ENCODE data around the gene UBR4. TPM values are rescaled to one million over a fixed set of nuclear protein-coding genes. Genes with fewer than 3 reads are reported as not detected.
A peak's percentile ranks its signal among the peaks of the same experiment; 100 is the strongest.

Gene UBR4
- total RNA-seq, 2 donors from 2014 or later, result 156 to 199 TPM

DNA sequence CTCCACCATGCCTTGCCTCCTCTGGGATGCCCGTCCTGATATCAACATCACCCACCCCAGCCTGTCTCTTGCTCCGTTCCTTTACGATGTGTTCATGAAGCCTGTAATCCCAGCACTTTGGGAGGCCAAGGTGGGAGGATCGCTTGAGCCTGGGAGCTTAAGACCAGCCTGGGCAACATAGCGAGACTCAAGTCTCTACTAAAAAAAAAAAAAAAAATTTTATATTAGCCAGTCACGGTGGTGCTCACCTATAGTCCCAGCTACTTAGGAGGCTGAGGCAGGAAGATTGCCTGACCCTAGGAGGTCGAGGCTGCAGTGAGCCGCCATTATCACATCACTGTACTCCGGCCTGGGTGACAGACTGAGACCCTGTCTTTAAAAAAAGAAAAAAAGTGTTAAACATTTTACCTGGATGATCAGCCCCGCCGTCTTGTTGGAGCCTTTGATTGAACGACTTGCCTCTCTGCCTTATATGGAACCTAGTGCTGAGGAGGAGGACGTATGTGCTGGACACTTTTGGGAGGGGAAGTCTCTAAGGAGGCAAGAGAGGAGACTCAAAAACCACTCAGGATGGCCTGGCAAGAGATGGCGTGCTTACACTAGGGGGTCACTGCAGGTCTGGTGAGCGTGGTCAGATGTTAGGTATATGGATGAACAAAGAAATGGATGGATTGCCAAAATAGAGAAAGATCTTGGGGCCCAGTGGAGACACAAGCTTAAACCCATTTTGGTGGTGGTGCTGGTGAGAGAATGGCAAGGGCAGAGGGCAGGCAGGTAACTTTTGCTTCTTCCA lies 173.1 kb downstream of the UBR4 start:
- no peak for ATAC-seq
- Mint-ChIP-seq H3K9me3 (no peaks in the 10 kb centered on the region), H3K36me3 (no peaks in the 10 kb centered on the region), H3K27ac (no peak overlapping the region)
- DNase-seq (ENCODE audit: low spot score in 2 of 2), result peak in 1 of 2 donors; percentile 18

DNA sequence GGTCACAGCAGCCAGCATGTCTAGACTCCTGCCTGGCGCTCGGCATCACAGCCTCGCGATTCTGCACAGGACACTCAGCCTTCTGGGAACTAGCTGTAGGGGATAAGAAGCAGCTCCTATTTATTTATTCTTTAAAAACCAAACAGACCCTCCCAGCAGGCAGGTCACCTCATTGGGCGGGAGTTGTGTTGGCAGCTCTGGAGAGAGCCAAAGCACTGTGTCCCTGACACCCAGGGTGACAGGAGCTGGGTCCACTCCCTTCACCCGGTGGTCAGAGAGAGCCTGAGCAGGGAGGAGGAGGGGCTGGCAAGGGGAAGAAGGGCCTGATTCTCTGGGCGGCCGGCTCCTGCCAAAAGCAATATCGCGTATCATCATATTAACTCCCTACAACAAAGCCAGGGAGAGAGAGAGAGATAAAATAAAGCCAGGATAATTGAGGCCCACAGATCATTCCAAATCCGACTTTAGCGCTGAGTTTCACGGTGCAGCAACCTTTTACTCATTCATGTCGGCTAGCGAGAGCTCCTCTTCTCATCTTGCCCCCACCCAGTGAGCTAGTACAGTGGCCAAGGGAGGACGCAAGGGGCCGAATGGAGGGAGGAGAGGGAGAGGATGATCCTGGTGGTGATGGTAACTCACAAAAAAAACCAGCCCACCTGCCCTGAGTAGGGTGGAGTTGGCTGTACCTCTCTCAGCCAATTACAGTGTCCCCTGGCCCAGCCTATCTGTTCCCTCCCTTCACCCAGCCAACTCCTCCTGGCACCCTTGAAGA lies 173.8 kb downstream of the UBR4 start:
- H3K27ac Mint-ChIP-seq, result no peak overlapping the region
- ATAC-seq (no peak), DNase-seq (ENCODE audit: low spot score in 2 of 2) (peak in 1 of 2 donors; percentile 26)
- H3K36me3 Mint-ChIP-seq, result no peaks in the 10 kb centered on the region
- H3K9me3 Mint-ChIP-seq, result no peaks in the 10 kb centered on the region

DNA sequence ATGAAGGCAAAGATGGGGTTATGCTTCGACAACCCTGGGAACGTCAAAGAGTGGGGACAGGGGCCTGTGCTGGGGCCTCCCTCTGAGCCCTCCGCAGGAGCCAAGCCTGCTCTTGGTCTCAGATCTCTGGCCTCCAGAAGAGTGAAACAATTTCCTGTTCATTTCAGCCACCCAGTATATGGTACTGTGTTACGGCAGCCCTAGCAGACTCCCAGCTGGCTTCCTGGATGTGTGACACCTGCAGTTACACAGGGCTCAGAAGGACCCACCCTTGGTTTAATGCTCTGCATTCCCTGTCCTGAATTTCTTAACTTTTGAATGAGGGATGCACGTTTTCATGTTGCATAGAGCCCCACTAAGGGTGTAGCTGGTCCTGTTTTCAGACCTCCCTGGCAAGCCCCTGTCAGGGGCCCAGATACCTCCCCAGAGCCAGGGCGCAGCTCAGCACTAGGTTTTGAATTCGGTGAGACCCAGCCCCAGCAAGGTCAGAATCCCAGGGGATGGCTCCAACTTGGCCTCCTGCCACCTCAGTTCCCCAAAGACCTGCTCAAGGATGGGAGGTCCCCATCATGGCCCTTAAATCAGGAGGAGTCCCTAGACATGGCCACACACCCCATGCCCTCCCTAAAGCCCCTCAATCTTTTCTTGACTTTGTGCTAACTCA lies 174.6 kb downstream of the UBR4 start:
- DNase-seq (ENCODE audit: low spot score in 2 of 2), result peak in 1 of 2 donors; percentile 21
- ATAC-seq, result no peak
- H3K9me3 Mint-ChIP-seq, result no peaks in the 10 kb centered on the region
- peak overlapping the region in 1 of 2 donors; percentile 84 for H3K27ac Mint-ChIP-seq
- no peaks in the 10 kb centered on the region for H3K36me3 Mint-ChIP-seq

DNA sequence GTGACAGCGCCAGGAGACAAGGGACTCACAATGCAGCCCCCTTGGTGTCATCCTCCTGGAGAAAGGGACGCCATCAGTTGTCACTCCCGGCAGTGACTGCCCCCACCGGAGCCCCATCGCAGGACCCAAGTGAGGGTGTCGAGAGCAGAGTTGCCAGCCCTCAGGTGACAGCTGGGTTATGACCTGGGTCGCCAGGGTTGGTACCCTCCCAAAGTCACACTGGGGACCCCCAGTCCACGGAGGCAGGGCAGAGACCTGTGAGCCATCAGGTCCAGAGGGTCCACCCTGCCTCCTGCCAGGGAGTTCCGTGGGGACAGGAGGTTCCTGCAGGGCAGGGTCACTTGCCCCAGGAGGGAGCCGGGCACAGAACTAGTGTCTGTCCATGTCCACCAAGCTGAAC lies 175.3 kb downstream of the UBR4 start:
- DNase-seq (ENCODE audit: low spot score in 2 of 2) (peak in 1 of 2 donors; percentile 39), ATAC-seq (no peak)
- no peaks in the 10 kb centered on the region for H3K9me3 Mint-ChIP-seq
- H3K36me3 Mint-ChIP-seq, result no peaks in the 10 kb centered on the region
- no peak overlapping the region for H3K27ac Mint-ChIP-seq

DNA sequence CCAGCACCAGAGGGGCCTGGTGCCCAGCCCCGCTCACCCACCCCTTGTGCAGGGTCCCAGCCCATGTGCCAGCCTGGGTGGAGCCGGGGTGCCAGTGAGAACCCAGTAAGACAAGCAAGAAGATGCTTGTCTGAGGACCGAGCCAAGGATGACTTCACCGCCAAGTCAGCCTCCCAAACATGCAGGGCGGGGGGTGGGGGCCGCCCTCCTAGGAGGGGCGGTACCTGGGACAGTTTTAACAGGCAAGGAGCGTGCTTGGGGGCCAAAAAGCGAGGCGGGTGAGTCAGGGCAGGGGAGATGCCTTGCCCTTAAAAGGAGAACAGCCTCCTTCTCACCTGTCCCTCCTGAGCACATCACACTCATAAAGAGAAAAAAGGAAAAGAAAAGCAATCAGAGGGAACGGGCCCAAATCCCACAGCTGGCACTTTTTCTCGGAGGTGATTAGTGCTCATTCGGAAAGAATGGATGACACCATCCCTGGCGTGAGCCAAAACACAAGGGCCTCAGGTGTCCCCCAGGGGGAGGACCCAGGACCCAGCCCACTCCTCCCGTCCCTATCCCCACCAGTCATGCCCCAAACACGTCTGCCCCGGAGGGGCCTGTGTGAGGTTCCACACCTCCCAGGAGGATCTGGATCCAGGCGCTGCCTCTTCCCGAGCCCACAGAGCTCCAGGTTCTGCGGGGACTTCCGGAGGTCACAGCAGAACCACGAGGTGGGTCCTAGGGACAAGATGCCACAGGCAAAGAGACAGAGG lies 176.0 kb downstream of the UBR4 start:
- no peaks in the 10 kb centered on the region for H3K36me3 Mint-ChIP-seq
- DNase-seq (ENCODE audit: low spot score in 2 of 2), result peak in 1 of 2 donors; percentile 31
- peak overlapping the region in 1 of 2 donors; percentile 28 for H3K27ac Mint-ChIP-seq
- ATAC-seq, result no peak
- no peaks in the 10 kb centered on the region for H3K9me3 Mint-ChIP-seq

DNA sequence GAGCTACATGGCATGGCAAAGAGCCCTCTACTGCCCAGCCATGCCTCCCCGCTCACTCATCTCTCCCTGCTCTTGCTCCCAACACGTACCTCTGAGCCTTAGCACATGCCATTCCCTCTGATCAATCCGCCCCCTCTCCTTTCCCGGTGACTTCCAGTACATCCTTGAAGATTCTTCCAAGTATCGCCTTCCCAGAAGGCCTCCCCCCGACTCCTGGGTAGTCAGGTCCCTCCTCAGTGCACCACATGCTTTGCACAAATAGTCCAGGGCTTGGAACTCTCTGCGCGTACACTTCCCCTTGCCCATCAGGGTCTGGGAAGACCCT lies 176.6 kb downstream of the UBR4 start:
- peak in 1 of 2 donors; percentile 20 for DNase-seq (ENCODE audit: low spot score in 2 of 2)
- H3K9me3 Mint-ChIP-seq, result no peaks in the 10 kb centered on the region
- no peaks in the 10 kb centered on the region for H3K36me3 Mint-ChIP-seq
- no peak for ATAC-seq
- peak overlapping the region in 1 of 2 donors; percentile 28 for H3K27ac Mint-ChIP-seq

DNA sequence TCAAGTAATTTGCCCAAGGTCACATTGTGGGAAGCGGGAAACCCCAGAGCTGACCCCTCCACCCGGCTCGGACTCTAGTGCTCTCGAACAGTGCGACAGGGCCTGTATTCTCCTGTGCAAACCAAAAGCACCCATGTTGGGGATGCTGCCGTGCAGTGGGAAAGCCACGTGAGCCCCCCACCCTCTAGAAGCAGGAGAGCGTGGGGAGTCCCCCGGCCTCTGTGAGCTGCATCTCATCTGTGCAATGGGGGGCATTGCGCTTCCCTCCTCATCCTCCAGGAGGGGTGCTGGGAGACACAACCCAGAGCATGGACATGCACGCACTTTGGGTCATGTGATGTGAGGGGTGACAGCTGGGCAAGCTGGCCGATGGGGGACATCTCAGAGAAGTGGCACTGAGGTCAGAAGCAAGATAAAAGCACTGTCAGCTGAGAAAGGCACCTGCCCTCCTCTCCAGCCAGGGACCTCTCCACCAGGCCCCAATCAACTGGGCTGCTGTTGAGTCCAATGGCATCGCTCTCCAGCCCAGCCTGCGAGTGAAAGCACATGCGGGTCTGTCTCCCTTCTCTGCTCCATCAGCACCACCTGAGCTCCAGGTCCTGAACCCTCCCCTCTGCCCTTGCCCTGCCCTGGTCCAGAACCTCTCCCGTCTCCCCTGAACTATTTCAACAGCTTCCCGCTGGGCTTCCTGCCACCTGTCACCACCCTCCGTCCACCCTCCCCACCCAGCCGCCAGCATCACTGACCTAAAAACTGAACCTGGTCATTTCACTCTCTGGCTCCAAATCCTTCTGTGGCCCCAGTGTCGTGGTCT lies 177.2 kb downstream of the UBR4 start:
- ATAC-seq, result no peak
- Mint-ChIP-seq H3K9me3 (no peaks in the 10 kb centered on the region), H3K36me3 (no peaks in the 10 kb centered on the region), H3K27ac (peak overlapping the region in 1 of 2 donors; percentile 28)
- DNase-seq (ENCODE audit: low spot score in 2 of 2), result peak in 1 of 2 donors; percentile 41

DNA sequence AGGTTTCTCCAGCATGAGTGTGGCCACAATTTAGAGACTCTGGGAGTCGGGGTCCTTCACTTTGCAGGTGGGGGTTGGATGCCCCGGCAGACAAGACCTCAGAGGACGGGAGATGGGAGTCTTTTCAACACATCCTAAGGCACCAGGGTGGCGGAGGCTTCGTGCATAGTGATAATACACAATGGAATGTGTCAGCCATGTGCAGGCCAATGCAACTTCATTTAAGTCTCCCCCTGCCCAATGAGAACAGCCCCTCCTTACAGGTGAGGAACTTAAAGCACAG lies 177.7 kb downstream of the UBR4 start:
- Mint-ChIP-seq H3K36me3 (no peaks in the 10 kb centered on the region), H3K9me3 (no peaks in the 10 kb centered on the region), H3K27ac (no peak overlapping the region)
- no peak for ATAC-seq
- no peak for DNase-seq (ENCODE audit: low spot score in 2 of 2)

DNA sequence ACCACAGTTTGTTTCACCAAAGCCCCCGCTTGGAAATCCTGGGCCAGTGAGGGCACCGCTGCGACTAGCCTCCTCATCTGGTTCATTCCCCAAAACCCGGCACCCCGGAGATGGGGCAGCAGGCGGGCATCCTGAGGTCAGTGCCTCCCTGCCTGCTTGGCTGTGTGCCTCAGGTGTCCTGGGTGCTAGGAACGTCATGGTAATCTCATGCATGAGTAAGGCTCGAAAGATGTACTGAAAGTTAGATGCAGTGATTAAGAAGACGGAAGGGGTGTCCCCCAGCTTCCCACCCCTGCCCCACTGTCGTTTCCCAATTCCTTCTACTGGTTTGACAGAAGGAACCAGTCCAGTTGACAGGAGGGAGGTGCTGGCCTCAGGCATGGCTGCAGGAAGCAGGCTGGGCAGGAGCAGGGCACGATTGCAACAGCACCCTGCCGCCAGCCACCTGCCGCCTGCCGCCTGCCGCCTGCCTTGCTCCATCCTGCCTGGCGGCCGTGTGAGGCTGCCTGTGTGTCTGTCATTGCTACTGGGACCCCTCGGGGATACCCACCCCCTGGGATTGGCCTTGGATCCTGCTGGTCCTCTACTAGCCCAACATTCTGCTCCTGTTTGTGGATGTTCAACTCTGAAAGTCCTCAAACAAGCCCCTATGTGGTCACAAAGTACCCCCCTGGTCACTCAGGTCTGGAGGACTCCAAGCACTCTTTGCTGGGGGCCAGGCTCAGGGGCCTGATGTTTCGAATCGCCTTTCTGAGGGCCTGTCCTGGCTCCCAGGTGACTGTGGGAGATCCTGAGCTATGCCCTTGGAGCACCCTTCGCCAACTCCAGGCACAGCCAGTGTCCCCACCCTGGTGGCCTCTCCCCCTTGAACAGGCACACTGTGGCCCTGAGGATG lies 180.6 kb downstream of the UBR4 start:
- no peaks in the 10 kb centered on the region for H3K9me3 Mint-ChIP-seq
- H3K36me3 Mint-ChIP-seq, result no peaks in the 10 kb centered on the region
- ATAC-seq (peak in 1 of 2 donors; percentile 52), DNase-seq (ENCODE audit: low spot score in 2 of 2) (peak in 1 of 2 donors; percentile 35)
- H3K27ac Mint-ChIP-seq, result peak overlapping the region in 1 of 2 donors; percentile 22

DNA sequence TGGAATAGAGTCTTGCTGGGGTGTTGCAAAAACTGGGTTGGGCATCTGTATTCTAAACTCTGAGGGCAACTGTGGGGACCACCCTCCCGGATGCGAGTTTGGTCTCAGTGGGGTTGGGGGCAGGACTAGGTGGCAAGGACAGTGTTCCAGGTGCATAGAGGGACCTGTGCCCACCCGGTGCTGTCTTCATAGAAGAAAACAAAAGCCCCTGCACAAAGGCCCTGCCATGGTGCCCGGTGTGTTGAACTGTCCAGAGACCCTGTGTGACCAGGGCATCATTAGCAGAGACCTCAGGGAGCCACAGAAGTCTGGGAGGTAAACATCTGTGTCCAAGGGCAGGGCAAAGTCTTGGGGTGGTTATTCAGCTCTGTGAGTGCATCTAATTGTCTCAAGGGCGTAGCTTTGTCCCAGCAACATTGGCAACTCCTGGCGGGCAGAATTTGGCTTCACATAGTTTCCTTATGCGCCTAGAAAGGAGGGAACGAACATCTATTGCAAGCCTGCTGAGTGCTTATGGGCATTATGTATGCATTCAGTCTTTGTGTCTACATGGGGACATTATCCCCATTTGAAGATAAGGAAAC lies 181.4 kb downstream of the UBR4 start:
- DNase-seq (ENCODE audit: low spot score in 2 of 2) (no peak), ATAC-seq (no peak)
- Mint-ChIP-seq H3K36me3 (no peaks in the 10 kb centered on the region), H3K9me3 (peaks cover 0 to 1% of the 10 kb centered on the region in 2 donors), H3K27ac (no peak overlapping the region)

DNA sequence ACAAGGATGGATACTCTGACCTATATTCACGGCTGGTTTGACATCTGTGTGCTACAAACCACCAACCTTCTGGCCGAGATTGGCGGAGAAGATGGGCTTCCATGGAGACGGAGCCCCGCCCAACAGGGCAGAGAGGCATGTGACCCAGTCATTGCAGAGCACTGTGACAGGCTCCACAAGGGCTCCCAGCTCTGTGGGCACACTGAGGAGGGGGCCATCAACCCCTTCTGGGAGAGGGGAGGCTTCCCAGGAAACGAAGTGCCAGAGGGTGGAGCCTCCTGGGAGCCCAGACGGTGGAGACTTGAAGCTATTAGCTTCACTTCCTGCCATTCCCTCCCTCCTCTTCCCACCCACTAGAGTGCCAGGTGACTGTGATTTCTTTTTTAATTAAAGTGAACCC lies 182.0 kb downstream of the UBR4 start:
- Mint-ChIP-seq H3K36me3 (no peaks in the 10 kb centered on the region), H3K27ac (no peak overlapping the region), H3K9me3 (peaks cover 0 to 5% of the 10 kb centered on the region in 2 donors)
- DNase-seq (ENCODE audit: low spot score in 2 of 2), result no peak
- ATAC-seq, result no peak

Other genes starting within 250 kb of the UBR4 start
- gene EMC1, start 41.3 kb upstream of the UBR4 start, total RNA-seq, result 10 to 100 TPM; 42.2 to 44.4 TPM
- 10 to 100 TPM; 60.4 to 83.6 TPM for gene MRTO4, start 41.5 kb upstream of the UBR4 start, total RNA-seq
- gene AKR7A3, start 78.5 kb upstream of the UBR4 start, total RNA-seq, result under 1 TPM; 0.68 to 0.93 TPM
- gene AKR7A2, start 101.9 kb upstream of the UBR4 start, total RNA-seq, result 10 to 100 TPM; 42.9 to 50.2 TPM
- 1 to 10 TPM; 6.7 to 7.2 TPM for gene SLC66A1, start 102.1 kb upstream of the UBR4 start, total RNA-seq

Data from activated naive CD4-positive, alpha-beta T cell treated with anti-CD3 and anti-CD28 coated beads, Interleukin-2, amount 50 U/mL, for 72 hours (primary cell).